ENCODE data around the gene UTY. TPM values are rescaled to one million over a fixed set of nuclear protein-coding genes. Genes with fewer than 3 reads are reported as not detected.

Gene UTY
- total and polyA plus RNA-seq, 10 of the 15 experiments (the other 5 are each of a cell fraction or from before 2014, with no cell fraction given) = 0.13 TPM; not detected in 9

DNA sequence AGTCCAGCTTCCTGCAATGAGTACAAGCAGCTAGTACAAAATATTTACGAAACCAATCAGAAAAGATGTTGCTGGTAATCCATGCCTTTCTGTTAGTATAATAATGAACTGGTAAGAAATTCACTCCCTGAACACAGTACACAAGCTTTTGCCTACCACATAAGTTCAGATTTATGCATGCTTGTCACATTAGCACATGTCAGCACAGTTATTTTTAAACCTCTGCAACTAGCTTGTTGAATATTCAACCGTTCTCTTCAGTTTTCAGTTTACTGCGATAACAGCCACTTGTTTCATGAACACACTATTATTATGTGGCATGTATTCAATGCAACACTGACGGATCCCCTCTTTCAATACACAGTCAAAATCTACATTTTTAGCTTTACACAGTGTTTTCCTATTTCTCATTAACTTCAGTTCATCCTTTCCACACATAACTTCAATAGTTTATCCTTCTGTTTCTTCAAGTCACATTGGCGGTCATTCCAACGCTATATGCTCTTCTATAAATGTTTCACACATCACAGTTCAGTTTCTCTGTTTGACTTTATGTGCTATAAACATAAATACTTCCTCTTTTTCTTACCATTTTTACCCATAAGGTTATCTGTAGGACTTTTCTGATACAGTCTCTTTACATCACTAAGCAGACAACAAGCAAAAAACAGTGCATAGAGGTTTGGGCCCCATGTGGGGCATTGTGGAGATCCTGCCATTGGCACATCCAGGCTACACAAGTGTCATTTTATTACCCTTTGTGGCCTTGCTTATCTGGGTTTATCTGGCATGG is 62.8 kb downstream of the UTY start:
- ChIA-PET CTCF (no interaction called here), SMC1A (ENCODE audit: uncharacterized antibody, unreplicated experiment) (no interaction called here), POLR2A (no interaction called here), RAD21 (ENCODE audit: unreplicated experiment) (no interaction called here)
- in situ Hi-C loops (cut with MboI) (no loop called here), intact Hi-C loops (cut with micrococcal nuclease; ENCODE audit: unreplicated experiment) (no loop called here)
- no peak overlapping the region for H3K4me2 ChIP-seq (ENCODE audit: control insufficient read depth, insufficient read depth)
- H3K27ac ChIP-seq (ENCODE audit: control insufficient read depth, insufficient read depth) = no peak overlapping the region
- no peak for DNase-seq (ENCODE audit: low read depth, low spot score)
- no CpG with 5 or more reads among the region's 6 CpGs for WGBS (ENCODE audit: insufficient coverage, insufficient replicate concordance, low lambda C conversion rate, missing lambda C conversion rate)
- H3K27me3 ChIP-seq (replicated peaks in 1 of 2; ENCODE audit: control insufficient read depth in 2 of 2, insufficient read depth in 2 of 2, low read length in 1 of 2) = no peaks in the 10 kb centered on the region
- ATAC-seq = no peak
- H3K9me3 ChIP-seq (replicated peaks; ENCODE audit: control insufficient read depth, insufficient read depth, low read length) = no peaks in the 10 kb centered on the region
- no peak overlapping the region for H3K4me3 ChIP-seq
- no peak for FAIRE-seq
- BruUV-seq (replicated peaks) = no TSS peak
- H3K4me1 ChIP-seq (ENCODE audit: control insufficient read depth, insufficient read depth, low read length) = no peaks in the 10 kb centered on the region
- H2AFZ ChIP-seq (ENCODE audit: control insufficient read depth, low read depth, low read length) = no peak overlapping the region
- H4K20me1 ChIP-seq (ENCODE audit: control insufficient read depth, insufficient read depth) = no peaks in the 10 kb centered on the region
- TF ChIP-seq, protein P1, sequence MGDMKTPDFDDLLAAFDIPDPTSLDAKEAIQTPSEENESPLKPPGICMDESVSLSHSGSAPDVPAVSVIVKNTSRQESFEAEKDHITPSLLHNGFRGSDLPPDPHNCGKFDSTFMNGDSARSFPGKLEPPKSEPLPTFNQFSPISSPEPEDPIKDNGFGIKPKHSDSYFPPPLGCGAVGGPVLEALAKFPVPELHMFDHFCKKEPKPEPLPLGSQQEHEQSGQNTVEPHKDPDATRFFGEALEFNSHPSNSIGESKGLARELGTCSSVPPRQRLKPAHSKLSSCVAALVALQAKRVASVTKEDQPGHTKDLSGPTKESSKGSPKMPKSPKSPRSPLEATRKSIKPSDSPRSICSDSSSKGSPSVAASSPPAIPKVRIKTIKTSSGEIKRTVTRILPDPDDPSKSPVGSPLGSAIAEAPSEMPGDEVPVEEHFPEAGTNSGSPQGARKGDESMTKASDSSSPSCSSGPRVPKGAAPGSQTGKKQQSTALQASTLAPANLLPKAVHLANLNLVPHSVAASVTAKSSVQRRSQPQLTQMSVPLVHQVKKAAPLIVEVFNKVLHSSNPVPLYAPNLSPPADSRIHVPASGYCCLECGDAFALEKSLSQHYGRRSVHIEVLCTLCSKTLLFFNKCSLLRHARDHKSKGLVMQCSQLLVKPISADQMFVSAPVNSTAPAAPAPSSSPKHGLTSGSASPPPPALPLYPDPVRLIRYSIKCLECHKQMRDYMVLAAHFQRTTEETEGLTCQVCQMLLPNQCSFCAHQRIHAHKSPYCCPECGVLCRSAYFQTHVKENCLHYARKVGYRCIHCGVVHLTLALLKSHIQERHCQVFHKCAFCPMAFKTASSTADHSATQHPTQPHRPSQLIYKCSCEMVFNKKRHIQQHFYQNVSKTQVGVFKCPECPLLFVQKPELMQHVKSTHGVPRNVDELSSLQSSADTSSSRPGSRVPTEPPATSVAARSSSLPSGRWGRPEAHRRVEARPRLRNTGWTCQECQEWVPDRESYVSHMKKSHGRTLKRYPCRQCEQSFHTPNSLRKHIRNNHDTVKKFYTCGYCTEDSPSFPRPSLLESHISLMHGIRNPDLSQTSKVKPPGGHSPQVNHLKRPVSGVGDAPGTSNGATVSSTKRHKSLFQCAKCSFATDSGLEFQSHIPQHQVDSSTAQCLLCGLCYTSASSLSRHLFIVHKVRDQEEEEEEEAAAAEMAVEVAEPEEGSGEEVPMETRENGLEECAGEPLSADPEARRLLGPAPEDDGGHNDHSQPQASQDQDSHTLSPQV (IDR thresholded peaks at IDR 0.05) = no peak
- no peak for TF ChIP-seq MTA3 (IDR thresholded peaks at IDR 0.05; ENCODE audit: borderline replicate concordance, low read length)
- no peak for TF ChIP-seq CREB1 (IDR thresholded peaks at IDR 0.05; ENCODE audit: low read depth)
- TF ChIP-seq RFX5 (IDR thresholded peaks at IDR 0.05; ENCODE audit: low read depth, low read length) = no peak
- TF ChIP-seq EED (IDR thresholded peaks at IDR 0.05; ENCODE audit: low read depth) = no peak
- no peak for TF ChIP-seq ZNF207 (IDR thresholded peaks at IDR 0.05; ENCODE audit: borderline replicate concordance)
- no peak for TF ChIP-seq BCL11A (IDR thresholded peaks at IDR 0.05; ENCODE audit: low read depth, low read length)
- no peak for TF ChIP-seq RELB (IDR thresholded peaks at IDR 0.05; ENCODE audit: low read depth)
- no peak for TF ChIP-seq GABPA (IDR thresholded peaks at IDR 0.05; ENCODE audit: low read depth)
- TF ChIP-seq WRNIP1 (IDR thresholded peaks at IDR 0.05; ENCODE audit: borderline replicate concordance, low read depth, low read length) = no peak
- H3K9ac ChIP-seq (ENCODE audit: control insufficient read depth, insufficient read depth, low read length) = no peak overlapping the region
- H3K36me3 ChIP-seq (ENCODE audit: control insufficient read depth in 2 of 2, insufficient read depth in 2 of 2, low read length in 1 of 2) = no peaks in the 10 kb centered on the region
- H3K79me2 ChIP-seq (ENCODE audit: control insufficient read depth, insufficient read depth, low read length) = no peaks in the 10 kb centered on the region
